GM12872 (cell line): ENCODE data around the gene UBR3.

Source experiments
- CTCF ChIP-seq: IDR thresholded peaks from 3 replicates; pipeline ENCODE4 v1.5.1; 2011; ENCODE audit warnings: low read depth, mild to moderate bottlenecking, low read length, moderate library complexity; ENCODE audit not compliant: insufficient read depth

UBR3 gene

GRCh38 chr2:169909376-169909775 lies 82.1 kb downstream of the UBR3 start:
- no peak for TF ChIP-seq CTCF

- no peak for TF ChIP-seq CTCF
These were observed 83.0 kb downstream of the UBR3 start for GRCh38 chr2:169910109-169910799.

GRCh38 chr2:169911119-169911518 lies 83.9 kb downstream of the UBR3 start:
- no peak for TF ChIP-seq CTCF

GRCh38 chr2:169916623-169917022 lies 89.4 kb downstream of the UBR3 start:
- TF ChIP-seq CTCF = no peak

GRCh38 chr2:169923977-169924376 lies 96.7 kb downstream of the UBR3 start:
- no peak for TF ChIP-seq CTCF

GRCh38 chr2:169925968-169926367 lies 98.7 kb downstream of the UBR3 start:
- no peak for TF ChIP-seq CTCF

GRCh38 chr2:169928463-169928864 lies 101.2 kb downstream of the UBR3 start:
- peak; percentile 51 for TF ChIP-seq CTCF
